Gastroesophageal sphincter (tissue), 3 donors: ENCODE results near the gene HS2ST1.

Experiments
- EP300 ChIP-seq: sonication (generic); formaldehyde crosslinking; IDR thresholded peaks from one replicate; pipeline ENCODE4 v1.6.1; 2017; ENCODE audit warnings: antibody characterized with exemption, mild to moderate bottlenecking
- POLR2A ChIP-seq, 2 donors: fragments of 450-650 bp; IDR thresholded peaks; one replicate each; pipeline ENCODE4 v1.6.1; 2017; ENCODE audit warnings: antibody characterized with exemption in 2 of 2, mild to moderate bottlenecking in 2 of 2, moderate library complexity in 1 of 2
- POLR2AphosphoS5 ChIP-seq: sonication (generic); formaldehyde crosslinking; IDR thresholded peaks from one replicate; pipeline ENCODE4 v1.6.1; 2017; ENCODE audit warnings: antibody characterized with exemption
- TF ChIP-seq, protein P1 (sequence below), 4 experiments: fragments of 200-600 bp in 2 of 4; fragments of 450-650 bp in 2 of 4; sonication (generic) in 1 of 4; IDR thresholded peaks; one replicate each; pipeline ENCODE4 v1.5.1; 2017 to 2019; ENCODE audit warnings: antibody characterized with exemption in 4 of 4, mild to moderate bottlenecking in 2 of 4, moderate library complexity in 2 of 4

GRCh38 chr1:87093286-87093685, 178.9 kb downstream of the HS2ST1 start:
- TF ChIP-seq, protein P1, sequence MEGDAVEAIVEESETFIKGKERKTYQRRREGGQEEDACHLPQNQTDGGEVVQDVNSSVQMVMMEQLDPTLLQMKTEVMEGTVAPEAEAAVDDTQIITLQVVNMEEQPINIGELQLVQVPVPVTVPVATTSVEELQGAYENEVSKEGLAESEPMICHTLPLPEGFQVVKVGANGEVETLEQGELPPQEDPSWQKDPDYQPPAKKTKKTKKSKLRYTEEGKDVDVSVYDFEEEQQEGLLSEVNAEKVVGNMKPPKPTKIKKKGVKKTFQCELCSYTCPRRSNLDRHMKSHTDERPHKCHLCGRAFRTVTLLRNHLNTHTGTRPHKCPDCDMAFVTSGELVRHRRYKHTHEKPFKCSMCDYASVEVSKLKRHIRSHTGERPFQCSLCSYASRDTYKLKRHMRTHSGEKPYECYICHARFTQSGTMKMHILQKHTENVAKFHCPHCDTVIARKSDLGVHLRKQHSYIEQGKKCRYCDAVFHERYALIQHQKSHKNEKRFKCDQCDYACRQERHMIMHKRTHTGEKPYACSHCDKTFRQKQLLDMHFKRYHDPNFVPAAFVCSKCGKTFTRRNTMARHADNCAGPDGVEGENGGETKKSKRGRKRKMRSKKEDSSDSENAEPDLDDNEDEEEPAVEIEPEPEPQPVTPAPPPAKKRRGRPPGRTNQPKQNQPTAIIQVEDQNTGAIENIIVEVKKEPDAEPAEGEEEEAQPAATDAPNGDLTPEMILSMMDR (IDR thresholded peaks at IDR 0.05): no peak
- TF ChIP-seq EP300 (no peak), POLR2A (IDR thresholded peaks at IDR 0.05) (no peak), POLR2AphosphoS5 (no peak)
